WTC11 (cell line): ENCODE data around the gene NLGN1. TPM values are rescaled to one million over a fixed set of nuclear protein-coding genes. Genes with fewer than 3 reads are reported as not detected.

Experiments
- ATAC-seq: fragments of 200-7000 bp; cut with Tn5 transposase; 2 replicates; pipeline ENCODE4 v1.10.0; 2021; ENCODE audit warnings: mild to moderate bottlenecking, moderate library complexity
- CTCF ChIA-PET: fragments of 300-600 bp; sonication (Branson Sonifier 250); formaldehyde crosslinking; loops from one replicate; lab custom pipeline; 2021; ENCODE audit warnings: antibody characterized with exemption; lab: Charles Lee
- POLR2A ChIA-PET: fragments of 350-600 bp; sonication (Branson Sonifier 250); formaldehyde crosslinking; loops from one replicate; lab custom pipeline; 2021; ENCODE audit warnings: antibody characterized with exemption; lab: Charles Lee
- DNase-seq: peaks from one replicate; pipeline ENCODE4 v3.0.0; 2021; ENCODE audit warnings: low spot score
- H3K27ac Mint-ChIP-seq: 2 replicates; pipeline ENCODE4 v1.8.0; 2021; ENCODE audit warnings: mixed read lengths
- H3K27me3 Mint-ChIP-seq: 2 replicates; pipeline ENCODE4 v1.8.0; 2021; ENCODE audit warnings: low read depth, mild to moderate bottlenecking, moderate library complexity, mixed read lengths
- H3K36me3 Mint-ChIP-seq: 2 replicates; pipeline ENCODE4 v1.8.0; 2021; ENCODE audit warnings: mixed read lengths
- H3K4me1 Mint-ChIP-seq: 2 replicates; pipeline ENCODE4 v1.8.0; 2022; ENCODE audit warnings: mixed read lengths
- H3K4me3 Mint-ChIP-seq: 2 replicates; pipeline ENCODE4 v1.8.0; 2021; ENCODE audit warnings: mild to moderate bottlenecking, moderate library complexity, mixed read lengths
- H3K9me3 Mint-ChIP-seq: 2 replicates; pipeline ENCODE4 v1.8.0; 2021; ENCODE audit warnings: mixed read lengths
- ATF1 ChIP-seq: sonication (generic); formaldehyde crosslinking; IDR thresholded peaks from 2 replicates; pipeline ENCODE4 v1.8.1; 2023; ENCODE audit warnings: mild to moderate bottlenecking, moderate library complexity, missing genetic modification reagents
- CBFB ChIP-seq: sonication (generic); formaldehyde crosslinking; IDR thresholded peaks from 2 replicates; pipeline ENCODE4 v1.8.1; 2022; ENCODE audit warnings: mild to moderate bottlenecking, low read depth, missing genetic modification reagents
- ERG ChIP-seq: fragments of 250-450 bp; sonication (Bioruptor Pico); IDR thresholded peaks from 2 replicates; pipeline ENCODE4 v1.8.0; 2021; ENCODE audit warnings: mild to moderate bottlenecking
- ESRRA ChIP-seq: sonication (generic); formaldehyde crosslinking; IDR thresholded peaks from 2 replicates; pipeline ENCODE4 v1.8.1; 2022; ENCODE audit warnings: mild to moderate bottlenecking, missing genetic modification reagents, borderline replicate concordance
- ETV6 ChIP-seq: sonication (generic); formaldehyde crosslinking; IDR thresholded peaks from 2 replicates; pipeline ENCODE4 v1.8.1; 2022; ENCODE audit warnings: mild to moderate bottlenecking, missing genetic modification reagents
- GABPB1 ChIP-seq: sonication (generic); formaldehyde crosslinking; IDR thresholded peaks from 2 replicates; pipeline ENCODE4 v1.8.1; 2023; ENCODE audit warnings: mild to moderate bottlenecking, missing genetic modification reagents
- JAZF1 ChIP-seq: fragments of 250-450 bp; sonication (Bioruptor Pico); IDR thresholded peaks from 2 replicates; pipeline ENCODE4 v1.9.0; 2021; ENCODE audit warnings: moderate library complexity, mild to moderate bottlenecking, inconsistent platforms
- KAT7 ChIP-seq: sonication (generic); formaldehyde crosslinking; IDR thresholded peaks from 2 replicates; pipeline ENCODE4 v1.8.1; 2023; ENCODE audit warnings: missing genetic modification reagents, mild to moderate bottlenecking, borderline replicate concordance
- MLX ChIP-seq: sonication (generic); formaldehyde crosslinking; IDR thresholded peaks from 2 replicates; pipeline ENCODE4 v1.8.1; 2023; ENCODE audit warnings: mild to moderate bottlenecking, missing genetic modification reagents, moderate library complexity
- OVOL2 ChIP-seq: fragments of 250-450 bp; sonication (Bioruptor Pico); IDR thresholded peaks from 2 replicates; pipeline ENCODE4 v1.9.0; 2021; ENCODE audit warnings: mild to moderate bottlenecking, borderline replicate concordance
- PRRX2 ChIP-seq: fragments of 250-450 bp; sonication (Bioruptor Pico); IDR thresholded peaks from 2 replicates; pipeline ENCODE4 v1.8.0; 2021; ENCODE audit warnings: mild to moderate bottlenecking
- RORB ChIP-seq: fragments of 250-450 bp; sonication (Bioruptor Pico); IDR thresholded peaks from 2 replicates; pipeline ENCODE4 v1.9.0; 2021; ENCODE audit warnings: mild to moderate bottlenecking
- TEAD4 ChIP-seq: sonication (generic); formaldehyde crosslinking; IDR thresholded peaks from 2 replicates; pipeline ENCODE4 v1.8.0; 2022; ENCODE audit warnings: mild to moderate bottlenecking, missing genetic modification reagents
- TP53 ChIP-seq: sonication (generic); formaldehyde crosslinking; IDR thresholded peaks from 2 replicates; pipeline ENCODE4 v1.8.1; 2023; ENCODE audit warnings: mild to moderate bottlenecking, missing genetic modification reagents
- USF1 ChIP-seq: sonication (generic); formaldehyde crosslinking; IDR thresholded peaks from 2 replicates; pipeline ENCODE4 v1.8.0; 2022; ENCODE audit warnings: mild to moderate bottlenecking, missing genetic modification reagents
- ZNF425 ChIP-seq: fragments of 250-450 bp; sonication (Bioruptor Pico); conservative IDR thresholded peaks from 2 replicates; pipeline ENCODE4 v1.9.0; 2021; ENCODE audit warnings: mild to moderate bottlenecking
- total RNA-seq: library from RNA; stranded (reverse); gene quantifications from 3 replicates; pipeline ENCODE4 v1.2.3, GENCODE V29; 2021
- TF ChIP-seq, protein P1 (sequence below): sonication (generic); formaldehyde crosslinking; IDR thresholded peaks from 2 replicates; pipeline ENCODE4 v1.8.1; 2023; ENCODE audit warnings: mild to moderate bottlenecking, moderate library complexity, missing genetic modification reagents
- TF ChIP-seq, protein P2 (sequence below): sonication (generic); formaldehyde crosslinking; IDR thresholded peaks from 2 replicates; pipeline ENCODE4 v1.8.1; 2023; ENCODE audit warnings: mild to moderate bottlenecking, missing genetic modification reagents
- TF ChIP-seq, protein P3 (sequence below): fragments of 250-450 bp; sonication (Bioruptor Pico); IDR thresholded peaks from 2 replicates; pipeline ENCODE4 v1.9.0; 2021; ENCODE audit warnings: mild to moderate bottlenecking
- TF ChIP-seq, protein P4 (sequence below): sonication (generic); formaldehyde crosslinking; IDR thresholded peaks from 2 replicates; pipeline ENCODE4 v1.8.0; 2022; ENCODE audit warnings: mild to moderate bottlenecking, missing genetic modification reagents

Gene NLGN1
- total RNA-seq, 1 experiment from 2014 or later: 12.4 TPM

DNA sequence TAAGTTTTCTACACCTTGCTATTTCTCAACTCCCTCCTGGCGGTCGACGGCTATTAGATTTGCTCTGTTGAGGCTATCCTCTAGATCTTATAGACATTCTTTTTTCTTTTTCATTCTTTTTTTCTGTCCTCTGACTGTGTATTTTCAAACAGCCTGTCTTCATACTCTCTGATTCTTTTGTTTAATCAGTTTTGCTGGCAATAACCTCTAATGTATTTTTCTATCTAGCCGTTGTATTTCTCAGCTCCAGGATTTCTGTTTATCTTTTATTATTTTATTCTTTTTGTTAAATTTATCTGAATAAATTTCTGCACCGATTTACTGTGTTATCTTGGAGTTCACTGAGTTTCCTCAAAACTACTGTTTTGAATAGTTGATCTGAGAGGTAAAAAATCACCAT is 31.5 kb downstream of the NLGN1 start:
- ChIA-PET POLR2A (no interaction called here), CTCF (no interaction called here)
- Mint-ChIP-seq H3K27me3 (no peaks in the 10 kb centered on the region), H3K4me3 (no peak overlapping the region), H3K9me3 (peaks cover 26% of the 10 kb centered on the region), H3K4me1 (0 out of 2 replicates have a peak, but pooled peaks cover 6% of the 10 kb centered on the region), H3K36me3 (peaks cover 14% of the 10 kb centered on the region), H3K27ac (no peak overlapping the region)
- TF ChIP-seq, protein P1, sequence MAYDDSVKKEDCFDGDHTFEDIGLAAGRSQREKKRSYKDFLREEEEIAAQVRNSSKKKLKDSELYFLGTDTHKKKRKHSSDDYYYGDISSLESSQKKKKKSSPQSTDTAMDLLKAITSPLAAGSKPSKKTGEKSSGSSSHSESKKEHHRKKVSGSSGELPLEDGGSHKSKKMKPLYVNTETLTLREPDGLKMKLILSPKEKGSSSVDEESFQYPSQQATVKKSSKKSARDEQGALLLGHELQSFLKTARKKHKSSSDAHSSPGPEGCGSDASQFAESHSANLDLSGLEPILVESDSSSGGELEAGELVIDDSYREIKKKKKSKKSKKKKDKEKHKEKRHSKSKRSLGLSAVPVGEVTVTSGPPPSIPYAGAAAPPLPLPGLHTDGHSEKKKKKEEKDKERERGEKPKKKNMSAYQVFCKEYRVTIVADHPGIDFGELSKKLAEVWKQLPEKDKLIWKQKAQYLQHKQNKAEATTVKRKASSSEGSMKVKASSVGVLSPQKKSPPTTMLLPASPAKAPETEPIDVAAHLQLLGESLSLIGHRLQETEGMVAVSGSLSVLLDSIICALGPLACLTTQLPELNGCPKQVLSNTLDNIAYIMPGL (CRISPR knock-in tag): no peak
- TF ChIP-seq, protein P2, sequence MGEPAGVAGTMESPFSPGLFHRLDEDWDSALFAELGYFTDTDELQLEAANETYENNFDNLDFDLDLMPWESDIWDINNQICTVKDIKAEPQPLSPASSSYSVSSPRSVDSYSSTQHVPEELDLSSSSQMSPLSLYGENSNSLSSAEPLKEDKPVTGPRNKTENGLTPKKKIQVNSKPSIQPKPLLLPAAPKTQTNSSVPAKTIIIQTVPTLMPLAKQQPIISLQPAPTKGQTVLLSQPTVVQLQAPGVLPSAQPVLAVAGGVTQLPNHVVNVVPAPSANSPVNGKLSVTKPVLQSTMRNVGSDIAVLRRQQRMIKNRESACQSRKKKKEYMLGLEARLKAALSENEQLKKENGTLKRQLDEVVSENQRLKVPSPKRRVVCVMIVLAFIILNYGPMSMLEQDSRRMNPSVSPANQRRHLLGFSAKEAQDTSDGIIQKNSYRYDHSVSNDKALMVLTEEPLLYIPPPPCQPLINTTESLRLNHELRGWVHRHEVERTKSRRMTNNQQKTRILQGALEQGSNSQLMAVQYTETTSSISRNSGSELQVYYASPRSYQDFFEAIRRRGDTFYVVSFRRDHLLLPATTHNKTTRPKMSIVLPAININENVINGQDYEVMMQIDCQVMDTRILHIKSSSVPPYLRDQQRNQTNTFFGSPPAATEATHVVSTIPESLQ: no peak
- TF ChIP-seq USF1 (CRISPR knock-in tag) (no peak), OVOL2 (CRISPR knock-in tag) (no peak), ESRRA (CRISPR knock-in tag) (no peak), ETV6 (CRISPR knock-in tag) (no peak), JAZF1 (CRISPR knock-in tag) (no peak), PRRX2 (CRISPR knock-in tag) (no peak), ATF1 (CRISPR knock-in tag) (no peak), TP53 (CRISPR knock-in tag) (no peak), MLX (no peak), CBFB (CRISPR knock-in tag) (no peak), RORB (no peak), GABPB1 (CRISPR knock-in tag) (no peak), ERG (no peak), KAT7 (no peak), TEAD4 (CRISPR knock-in tag) (no peak), ZNF425 (CRISPR knock-in tag) (no peak)
- TF ChIP-seq, protein P3, sequence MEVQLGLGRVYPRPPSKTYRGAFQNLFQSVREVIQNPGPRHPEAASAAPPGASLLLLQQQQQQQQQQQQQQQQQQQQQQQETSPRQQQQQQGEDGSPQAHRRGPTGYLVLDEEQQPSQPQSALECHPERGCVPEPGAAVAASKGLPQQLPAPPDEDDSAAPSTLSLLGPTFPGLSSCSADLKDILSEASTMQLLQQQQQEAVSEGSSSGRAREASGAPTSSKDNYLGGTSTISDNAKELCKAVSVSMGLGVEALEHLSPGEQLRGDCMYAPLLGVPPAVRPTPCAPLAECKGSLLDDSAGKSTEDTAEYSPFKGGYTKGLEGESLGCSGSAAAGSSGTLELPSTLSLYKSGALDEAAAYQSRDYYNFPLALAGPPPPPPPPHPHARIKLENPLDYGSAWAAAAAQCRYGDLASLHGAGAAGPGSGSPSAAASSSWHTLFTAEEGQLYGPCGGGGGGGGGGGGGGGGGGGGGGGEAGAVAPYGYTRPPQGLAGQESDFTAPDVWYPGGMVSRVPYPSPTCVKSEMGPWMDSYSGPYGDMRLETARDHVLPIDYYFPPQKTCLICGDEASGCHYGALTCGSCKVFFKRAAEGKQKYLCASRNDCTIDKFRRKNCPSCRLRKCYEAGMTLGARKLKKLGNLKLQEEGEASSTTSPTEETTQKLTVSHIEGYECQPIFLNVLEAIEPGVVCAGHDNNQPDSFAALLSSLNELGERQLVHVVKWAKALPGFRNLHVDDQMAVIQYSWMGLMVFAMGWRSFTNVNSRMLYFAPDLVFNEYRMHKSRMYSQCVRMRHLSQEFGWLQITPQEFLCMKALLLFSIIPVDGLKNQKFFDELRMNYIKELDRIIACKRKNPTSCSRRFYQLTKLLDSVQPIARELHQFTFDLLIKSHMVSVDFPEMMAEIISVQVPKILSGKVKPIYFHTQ (CRISPR knock-in tag): no peak
- TF ChIP-seq, protein P4, sequence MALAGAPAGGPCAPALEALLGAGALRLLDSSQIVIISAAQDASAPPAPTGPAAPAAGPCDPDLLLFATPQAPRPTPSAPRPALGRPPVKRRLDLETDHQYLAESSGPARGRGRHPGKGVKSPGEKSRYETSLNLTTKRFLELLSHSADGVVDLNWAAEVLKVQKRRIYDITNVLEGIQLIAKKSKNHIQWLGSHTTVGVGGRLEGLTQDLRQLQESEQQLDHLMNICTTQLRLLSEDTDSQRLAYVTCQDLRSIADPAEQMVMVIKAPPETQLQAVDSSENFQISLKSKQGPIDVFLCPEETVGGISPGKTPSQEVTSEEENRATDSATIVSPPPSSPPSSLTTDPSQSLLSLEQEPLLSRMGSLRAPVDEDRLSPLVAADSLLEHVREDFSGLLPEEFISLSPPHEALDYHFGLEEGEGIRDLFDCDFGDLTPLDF (CRISPR knock-in tag): no peak
- DNase-seq (no peak), ATAC-seq (no peak)
